ENCODE results near the gene CATSPERZ.

The CATSPERZ gene

GRCh38 chr11:64349025-64349387, 48.8 kb downstream of the CATSPERZ start:
- Histone ChIP-seq H3K27me3 (ENCODE audit: insufficient read depth, poor library complexity, severe bottlenecking) (no peaks in the 10 kb centered on the region), H3K4me3 (replicated peaks; ENCODE audit: insufficient read depth, low read length) (no peak overlapping the region), H3K27ac (replicated peaks) (no peak overlapping the region)
- TF ChIP-seq SPI1 (IDR thresholded peaks at IDR 0.05; ENCODE audit: borderline replicate concordance, low read depth), result no peak
- TF ChIP-seq GABPA (IDR thresholded peaks at IDR 0.05; ENCODE audit: low read depth), result no peak
- no peak for TF ChIP-seq REST (IDR thresholded peaks at IDR 0.05; ENCODE audit: insufficient replicate concordance, low read depth)
- TF ChIP-seq CTCF (IDR thresholded peaks at IDR 0.05; ENCODE audit: insufficient read depth, low read length), result no peak
- TF ChIP-seq POLR2AphosphoS5 (IDR thresholded peaks at IDR 0.05; ENCODE audit: low read depth), result no peak
- DNase-seq (ENCODE audit: low read depth in 1 of 2, low spot score in 1 of 2), result no peak

GRCh38 chr11:64349404-64349803, 49.2 kb downstream of the CATSPERZ start:
- no peaks in the 10 kb centered on the region for H3K27me3 ChIP-seq (ENCODE audit: insufficient read depth, poor library complexity, severe bottlenecking)
- no peak overlapping the region for H3K27ac ChIP-seq (replicated peaks)
- no peak for DNase-seq (ENCODE audit: low read depth in 1 of 2, low spot score in 1 of 2)
- no peak overlapping the region for H3K4me3 ChIP-seq (replicated peaks; ENCODE audit: insufficient read depth, low read length)
- TF ChIP-seq CTCF (IDR thresholded peaks at IDR 0.05; ENCODE audit: insufficient read depth, low read length) (no peak), REST (IDR thresholded peaks at IDR 0.05; ENCODE audit: insufficient replicate concordance, low read depth) (no peak), SPI1 (IDR thresholded peaks at IDR 0.05; ENCODE audit: borderline replicate concordance, low read depth) (no peak), POLR2AphosphoS5 (IDR thresholded peaks at IDR 0.05; ENCODE audit: low read depth) (no peak)

- no peaks in the 10 kb centered on the region for H3K27me3 ChIP-seq (ENCODE audit: insufficient read depth, poor library complexity, severe bottlenecking)
- H3K4me3 ChIP-seq (replicated peaks; ENCODE audit: insufficient read depth, low read length), result no peak overlapping the region
- no peak for DNase-seq (ENCODE audit: low read depth in 1 of 2, low spot score in 1 of 2)
- TF ChIP-seq SPI1 (IDR thresholded peaks at IDR 0.05; ENCODE audit: borderline replicate concordance, low read depth) (no peak), GABPA (IDR thresholded peaks at IDR 0.05; ENCODE audit: low read depth) (no peak), POLR2AphosphoS5 (IDR thresholded peaks at IDR 0.05; ENCODE audit: low read depth) (no peak), REST (IDR thresholded peaks at IDR 0.05; ENCODE audit: insufficient replicate concordance, low read depth) (no peak), CTCF (IDR thresholded peaks at IDR 0.05; ENCODE audit: insufficient read depth, low read length) (no peak)
- no peak overlapping the region for H3K27ac ChIP-seq (replicated peaks)
Measured at GRCh38 chr11:64351136-64351631, 51.0 kb downstream of the CATSPERZ start.

Data from HL-60 (cell line).